K562 (cell line): ENCODE measurements around the gene CPSF4L. TPM values are rescaled to one million over a fixed set of nuclear protein-coding genes. Genes with fewer than 3 reads are reported as not detected.

Experiments used
- ARID3B ChIP-seq: fragments of 250-450 bp; sonication (Bioruptor Pico); IDR thresholded peaks from 2 replicates; pipeline ENCODE4 v1.4.0; 2020; ENCODE audit warnings: borderline replicate concordance
- BDP1 ChIP-seq: IDR thresholded peaks from 3 replicates; pipeline ENCODE4 v1.6.1; 2011; ENCODE audit not compliant: insufficient read length, insufficient read depth
- CBFB ChIP-seq: sonication (generic); formaldehyde crosslinking; IDR thresholded peaks from 2 replicates; pipeline ENCODE4 v1.4.0; 2020; ENCODE audit warnings: mild to moderate bottlenecking, missing genetic modification reagents
- CTBP1 ChIP-seq: fragments of 450-650 bp; IDR thresholded peaks from 2 replicates; pipeline ENCODE4 v1.6.1; 2016; ENCODE audit warnings: borderline replicate concordance
- EHMT2 ChIP-seq: fragments of 450-650 bp; IDR thresholded peaks from 2 replicates; pipeline ENCODE4 v1.6.1; 2018; ENCODE audit warnings: antibody characterized with exemption
- KDM1A ChIP-seq, 2 experiments: fragments of 450-650 bp; IDR thresholded peaks; 2 replicates each; pipeline ENCODE4 v1.6.1; 2016; ENCODE audit warnings: mild to moderate bottlenecking in 2 of 2
- KHSRP ChIP-seq: fragments of 450-650 bp; IDR thresholded peaks from 2 replicates; pipeline ENCODE4 v1.6.1; 2017
- KLF10 ChIP-seq: fragments of 250-450 bp; sonication (Bioruptor Pico); IDR thresholded peaks from 2 replicates; pipeline ENCODE4 v1.6.1; 2021; ENCODE audit warnings: matching md5 sums
- KLF13 ChIP-seq: fragments of 450-650 bp; IDR thresholded peaks from 2 replicates; pipeline ENCODE4 v1.6.1; 2016; ENCODE audit warnings: missing genetic modification characterization, low read depth, mild to moderate bottlenecking, missing compliant biosample characterization, moderate library complexity, borderline replicate concordance
- NBN ChIP-seq: fragments of 450-650 bp; IDR thresholded peaks from 2 replicates; pipeline ENCODE4 v1.6.1; 2016; ENCODE audit warnings: low read depth, mild to moderate bottlenecking
- NCOA2 ChIP-seq, 2 experiments: fragments of 450-650 bp; IDR thresholded peaks; 2 replicates each; pipeline ENCODE4 v1.6.1; 2018; ENCODE audit warnings: mild to moderate bottlenecking in 2 of 2, moderate library complexity in 1 of 2; ENCODE audit not compliant: partially characterized antibody in 2 of 2
- PHB ChIP-seq: fragments of 250-450 bp; sonication (Bioruptor Pico); IDR thresholded peaks from 2 replicates; pipeline ENCODE4 v1.5.0; 2021
- RBBP5 ChIP-seq: fragments of 200-600 bp; sonication (generic); IDR thresholded peaks from 2 replicates; pipeline ENCODE4 v1.6.1; 2012; ENCODE audit warnings: borderline replicate concordance, mild to moderate bottlenecking, low read length, control low read depth, inconsistent platforms; ENCODE audit not compliant: insufficient read depth, poor library complexity, severe bottlenecking
- RBM22 ChIP-seq: fragments of 200-400 bp; formaldehyde crosslinking; IDR thresholded peaks from 2 replicates; pipeline ENCODE4 v1.6.1; 2018; ENCODE audit warnings: low read length, low read depth; ENCODE audit not compliant: poor library complexity, severe bottlenecking
- SFPQ ChIP-seq: fragments of 200-400 bp; formaldehyde crosslinking; IDR thresholded peaks from 2 replicates; pipeline ENCODE4 v1.6.1; 2017; ENCODE audit warnings: mild to moderate bottlenecking, low read depth, low read length, moderate library complexity
- SIRT6 ChIP-seq: IDR thresholded peaks from one replicate; pipeline ENCODE4 v1.6.1; 2012; ENCODE audit warnings: low read depth, mild to moderate bottlenecking, control low read depth, inconsistent platforms, low read length, moderate library complexity
- SP2 ChIP-seq: IDR thresholded peaks from 2 replicates; pipeline ENCODE4 v1.6.1; 2011; ENCODE audit warnings: mild to moderate bottlenecking, low read depth, low read length, moderate library complexity; ENCODE audit not compliant: poor library complexity, severe bottlenecking; ENCODE audit errors: extremely low read depth
- STAG1 ChIP-seq: sonication (generic); formaldehyde crosslinking; IDR thresholded peaks from 2 replicates; pipeline ENCODE4 v1.5.0; 2020; ENCODE audit warnings: missing genetic modification reagents, borderline replicate concordance
- XRCC3 ChIP-seq: fragments of 450-650 bp; IDR thresholded peaks from 2 replicates; pipeline ENCODE4 v1.6.1; 2017; ENCODE audit warnings: mild to moderate bottlenecking, moderate library complexity
- ZEB2 ChIP-seq: fragments of 450-650 bp; IDR thresholded peaks from 2 replicates; pipeline ENCODE4 v1.6.1; 2016
- ZFP30 ChIP-seq: fragments of 250-450 bp; sonication (Bioruptor Pico); IDR thresholded peaks from 2 replicates; pipeline ENCODE4 v1.8.0; 2022; ENCODE audit warnings: moderate library complexity, mild to moderate bottlenecking, inconsistent platforms, borderline replicate concordance
- ZHX1 ChIP-seq: fragments of 150-350 bp; conservative IDR thresholded peaks from 2 replicates; pipeline ENCODE4 v1.6.1; 2014; ENCODE audit warnings: low read length
- ZNF197 ChIP-seq: fragments of 200-800 bp; sonication (Bioruptor generic); IDR thresholded peaks from 2 replicates; pipeline ENCODE4 v1.6.1; 2016; ENCODE audit warnings: low read depth, missing genetic modification characterization, missing compliant biosample characterization
- polyA plus RNA-seq, 8 experiments: library from polyadenylated mRNA; depleted of rRNA in 4 of 8; stranded (reverse) in 5 of 8; unstranded in 3 of 8; fragments of >200 nt; fragmentation: Nextera tagmentation in 2 of 8; fragmentation: Illumina TruSeq in 1 of 8; extraction: Ambion mirVana in 2 of 8; extraction: Trizol in 1 of 8; gene quantifications; 2 replicates each; pipeline versions ENCODE4 v1.2.1 to v1.2.3, GENCODE V29; 2011 to 2014; ENCODE audit warnings: inconsistent platforms in 1 of 8, missing spikeins in 1 of 8
- total RNA-seq, 7 experiments: library from RNA; depleted of rRNA in 6 of 7; stranded (reverse); fragments of >200 nt in 6 of 7; fragmentation: Illumina TruSeq in 2 of 7; extraction: Trizol in 2 of 7; gene quantifications; 2 replicates each; pipeline versions ENCODE4 v1.2.1 to v1.2.3, GENCODE V29; 2011 to 2021; ENCODE audit warnings: low replicate concordance in 1 of 7

The CPSF4L gene
- total and polyA plus RNA-seq, 9 of the 15 experiments (the other 6 are each of a cell fraction or from before 2014, with no cell fraction given) = not detected

- TF ChIP-seq RBBP5 = peak; percentile 40
- TF ChIP-seq PHB (CRISPR knock-in tag) = no peak
- no peak for TF ChIP-seq XRCC3
- no peak for TF ChIP-seq NCOA2 (IDR thresholded peaks at IDR 0.05; ENCODE audit: partially characterized antibody in 2 of 2)
- no peak for TF ChIP-seq SIRT6
- no peak for TF ChIP-seq EHMT2
- no peak for TF ChIP-seq ARID3B (CRISPR knock-in tag)
- no peak for TF ChIP-seq ZFP30
- TF ChIP-seq SP2 = no peak
- TF ChIP-seq BDP1 = no peak
- peak; percentile 32; the same call in 1 of the 2 replicates for TF ChIP-seq CTBP1
- TF ChIP-seq NBN = no peak
- TF ChIP-seq CBFB (CRISPR knock-in tag) = no peak
- TF ChIP-seq ZNF197 (CRISPR knock-in tag) = no peak
- TF ChIP-seq KHSRP = no peak
- TF ChIP-seq KDM1A (IDR thresholded peaks at IDR 0.05) = 0 out of 4 replicates have a peak, but pooled peaks of 1 of the 2 experiments have one; percentile 10
- TF ChIP-seq RBM22 = no peak
- no peak for TF ChIP-seq ZHX1
- no peak for TF ChIP-seq KLF10 (CRISPR knock-in tag)
- TF ChIP-seq SFPQ = no peak
- no peak for TF ChIP-seq STAG1 (CRISPR knock-in tag)
- TF ChIP-seq KLF13 (tag) = no peak
- no peak for TF ChIP-seq ZEB2
Observed at GRCh38 chr17:73297934-73298861, 36.5 kb upstream of the CPSF4L start (continued).
